GM19455 (cell line): Measurements from ENCODE around the gene CFAP97D2.
"Not testable (repeated sequence)": the region's sequence is repeated elsewhere in the genome, so short reads cannot be mapped to it uniquely, and the experiment has no call there.

Source experiments
- ATAC-seq: cut with Tn5 transposase; IDR thresholded peaks from one replicate; pipeline ENCODE4 v1.9.1; 2021; ENCODE audit not compliant: unreplicated experiment

The CFAP97D2 gene

DNA sequence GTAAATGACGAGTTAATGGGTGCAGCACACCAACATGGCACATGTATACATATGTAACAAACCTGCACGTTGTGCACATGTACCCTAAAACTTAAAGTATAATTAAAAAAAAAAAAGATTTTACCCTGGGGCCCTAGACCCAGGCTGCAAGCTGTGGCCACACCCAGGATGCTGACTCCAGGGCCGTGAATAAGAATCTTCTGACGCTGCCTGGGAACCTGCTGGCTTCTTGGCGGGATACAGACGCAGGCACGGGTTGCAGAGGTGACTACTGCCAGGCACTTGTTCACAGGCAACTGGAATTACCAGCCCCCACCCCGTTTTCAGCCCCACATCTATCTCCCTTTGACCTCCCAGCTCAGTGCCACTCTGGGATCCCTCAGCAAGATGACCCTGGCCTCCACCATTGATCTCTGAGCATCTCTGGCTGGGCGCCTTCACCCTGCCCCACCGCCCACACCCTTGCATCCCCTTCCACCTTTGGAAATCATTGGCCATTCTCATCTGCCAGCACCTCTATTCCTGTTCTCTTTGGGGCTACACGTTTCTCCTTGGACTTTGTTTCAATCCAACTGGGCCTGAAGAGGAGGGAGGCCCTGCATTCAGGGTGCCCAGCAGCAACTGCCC, 21.1 kb upstream of the CFAP97D2 start:
- no peak for ATAC-seq

DNA sequence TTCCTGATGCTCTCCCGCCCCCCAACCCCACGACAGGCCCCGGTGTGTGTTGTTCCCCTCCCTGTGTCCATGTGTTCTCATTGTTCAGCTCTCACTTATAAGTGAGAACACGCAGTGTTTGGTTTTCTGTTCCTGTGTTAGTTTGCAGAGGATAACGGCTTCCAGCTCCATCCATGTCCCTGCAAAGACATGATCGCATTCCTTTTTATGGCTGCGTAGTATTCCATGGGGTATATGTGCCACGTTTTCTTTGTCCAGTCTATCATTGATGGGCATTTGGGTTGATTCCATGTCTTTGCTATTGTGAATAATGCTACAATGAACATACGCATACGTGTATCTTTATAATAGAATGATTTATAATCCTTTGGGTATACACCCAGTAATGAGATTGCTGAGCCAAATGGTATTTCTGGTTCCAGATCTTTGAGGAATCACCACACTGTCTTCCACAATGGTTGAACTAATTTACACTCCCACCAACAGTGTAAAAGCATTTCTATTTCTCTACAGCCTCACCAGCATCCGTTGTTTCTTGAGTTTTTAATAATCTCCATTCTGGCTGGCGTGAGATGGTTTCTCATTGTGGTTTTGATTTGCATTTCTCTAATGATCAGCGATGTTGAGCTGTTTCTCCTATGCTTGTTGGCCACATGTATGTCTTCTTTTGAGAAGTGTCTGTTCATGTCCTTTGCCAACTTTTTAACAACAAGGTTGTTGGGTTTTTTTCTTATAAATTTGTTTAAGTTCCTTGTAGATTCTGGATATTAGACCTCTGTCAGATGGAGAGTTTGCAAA, 20.0 kb upstream of the CFAP97D2 start:
- ATAC-seq: not testable (repeated sequence)

GRCh38 chr13:114161028-114161556, 18.0 kb upstream of the CFAP97D2 start:
- ATAC-seq: no peak

- ATAC-seq: no peak
Observed at GRCh38 chr13:114161644-114162532, 17.2 kb upstream of the CFAP97D2 start.

- no peak for ATAC-seq
Observed at GRCh38 chr13:114162533-114162922, 16.5 kb upstream of the CFAP97D2 start.

- no peak for ATAC-seq
Observed at GRCh38 chr13:114164053-114164452, 15.0 kb upstream of the CFAP97D2 start.

DNA sequence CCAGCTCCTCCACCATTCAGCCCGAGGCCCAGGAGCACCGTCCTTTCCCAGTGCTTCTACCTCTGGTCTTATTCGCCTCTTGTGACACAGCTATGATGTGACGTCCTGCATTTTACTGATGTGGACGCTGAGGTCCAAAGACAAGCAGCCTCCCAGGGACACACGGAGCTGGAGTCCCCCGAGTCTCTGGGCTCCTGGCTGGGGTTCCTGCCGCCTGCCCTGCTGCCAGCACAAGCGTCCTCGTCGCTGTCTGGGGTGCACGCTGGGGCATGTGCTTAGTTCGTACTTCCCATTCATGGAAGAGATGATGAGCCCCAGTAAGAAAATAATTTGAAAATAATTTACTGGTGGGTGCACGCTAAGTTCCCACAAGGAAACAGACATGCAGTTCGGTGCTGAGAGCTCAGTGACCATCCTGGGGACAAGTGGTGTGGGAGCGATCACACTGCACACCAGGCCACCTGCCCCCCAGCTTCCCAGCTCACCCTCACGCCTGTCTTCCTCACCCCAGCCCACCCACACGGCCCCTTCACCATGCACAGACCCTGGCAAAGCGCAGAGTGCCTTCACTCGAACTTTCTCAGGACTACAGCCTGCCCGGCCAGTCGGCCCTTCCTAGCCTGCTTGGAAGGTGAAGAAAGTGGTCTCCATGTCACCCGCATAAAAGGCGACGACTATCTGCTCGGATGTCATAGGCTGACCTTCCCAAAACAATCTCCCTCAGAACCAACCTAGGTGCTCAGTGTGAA, 14.2 kb upstream of the CFAP97D2 start:
- ATAC-seq: no peak

- no peak for ATAC-seq
Observed at GRCh38 chr13:114166381-114167131, 12.5 kb upstream of the CFAP97D2 start.

GRCh38 chr13:114167426-114167825, 11.6 kb upstream of the CFAP97D2 start:
- no peak for ATAC-seq

GRCh38 chr13:114167885-114168284, 11.2 kb upstream of the CFAP97D2 start:
- no peak for ATAC-seq

GRCh38 chr13:114173272-114173671, 5.8 kb upstream of the CFAP97D2 start:
- ATAC-seq: no peak

DNA sequence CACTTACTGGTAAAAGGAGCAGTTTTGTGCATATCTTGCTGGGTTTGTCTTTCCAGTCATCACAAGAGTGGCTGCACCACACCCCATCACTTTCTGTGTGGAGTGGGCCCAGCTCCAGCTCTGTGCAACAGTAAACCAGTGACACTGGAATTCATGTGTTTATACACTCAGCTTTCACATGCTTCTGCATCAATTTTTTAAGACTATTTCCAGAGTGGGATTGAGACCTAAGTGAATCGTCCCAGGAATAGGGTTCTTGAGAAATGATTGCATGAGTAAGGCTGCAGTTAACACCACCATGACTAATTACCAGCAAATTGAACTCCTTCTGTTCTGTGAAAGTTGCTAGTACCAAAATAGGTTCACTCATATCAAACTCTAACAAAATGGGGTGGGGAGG, 5.3 kb upstream of the CFAP97D2 start:
- no peak for ATAC-seq

GRCh38 chr13:114174529-114174961, 4.5 kb upstream of the CFAP97D2 start:
- ATAC-seq: no peak

DNA sequence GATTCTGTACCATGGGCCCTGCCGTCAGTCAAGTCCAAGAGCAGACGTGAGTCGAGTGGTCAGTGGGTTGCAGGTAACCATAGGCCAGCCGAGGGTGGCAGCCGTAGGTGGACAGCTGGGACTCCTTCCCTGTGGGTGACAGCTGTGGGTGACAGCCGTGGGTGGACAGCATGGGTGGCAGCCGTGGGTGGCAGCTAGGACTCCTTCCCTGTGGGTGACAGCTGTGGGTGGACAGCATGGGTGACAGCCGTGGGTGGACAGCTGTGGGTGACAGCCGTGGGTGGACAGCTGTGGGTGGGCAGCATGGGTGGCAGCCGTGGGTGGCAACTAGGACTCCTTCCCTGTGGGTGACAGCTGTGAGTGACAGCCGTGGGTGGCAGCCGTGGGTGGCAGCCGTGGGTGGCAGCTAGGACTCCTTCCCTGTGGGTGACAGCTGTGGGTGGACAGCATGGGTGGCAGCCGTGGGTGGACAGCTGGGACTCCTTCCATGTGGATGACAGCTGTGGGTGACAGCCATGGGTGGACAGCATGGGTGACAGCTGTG, 2.6 kb upstream of the CFAP97D2 start:
- not testable (repeated sequence) for ATAC-seq

DNA sequence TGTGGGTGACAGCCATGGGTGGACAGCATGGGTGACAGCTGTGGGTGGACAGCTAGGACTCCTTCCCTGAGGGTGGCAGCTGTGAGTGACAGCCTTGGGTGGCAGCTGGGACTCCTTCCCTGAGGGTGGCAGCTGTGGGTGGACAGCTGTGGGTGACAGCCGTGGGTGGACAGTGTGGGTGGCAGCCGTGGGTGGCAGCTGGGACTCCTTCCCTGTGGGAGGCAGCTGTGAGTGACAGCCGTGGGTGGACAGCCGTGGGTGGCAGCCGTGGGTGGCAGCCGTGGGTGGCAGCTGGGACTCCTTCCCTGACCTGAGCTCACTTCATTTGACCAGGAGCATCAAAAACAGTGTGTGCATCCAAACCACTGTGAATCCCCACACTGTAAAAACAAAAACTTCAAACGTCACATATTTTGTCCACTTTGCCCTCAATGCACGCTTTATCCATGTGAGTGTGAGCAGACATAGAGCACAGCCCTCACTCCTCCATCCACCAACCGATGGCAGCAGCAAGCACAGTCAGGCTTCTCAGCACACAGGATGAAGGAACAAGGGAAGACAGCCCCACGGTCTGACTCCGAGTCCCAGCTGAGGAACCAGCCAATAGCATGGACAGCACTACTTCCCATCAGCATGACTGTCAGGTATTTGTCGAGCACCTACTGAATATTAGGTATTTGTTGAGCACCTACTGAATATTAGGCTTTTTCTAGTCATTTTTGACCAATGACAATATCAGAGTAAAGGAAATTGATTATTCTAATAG, 1.6 kb upstream of the CFAP97D2 start:
- ATAC-seq: no peak

DNA sequence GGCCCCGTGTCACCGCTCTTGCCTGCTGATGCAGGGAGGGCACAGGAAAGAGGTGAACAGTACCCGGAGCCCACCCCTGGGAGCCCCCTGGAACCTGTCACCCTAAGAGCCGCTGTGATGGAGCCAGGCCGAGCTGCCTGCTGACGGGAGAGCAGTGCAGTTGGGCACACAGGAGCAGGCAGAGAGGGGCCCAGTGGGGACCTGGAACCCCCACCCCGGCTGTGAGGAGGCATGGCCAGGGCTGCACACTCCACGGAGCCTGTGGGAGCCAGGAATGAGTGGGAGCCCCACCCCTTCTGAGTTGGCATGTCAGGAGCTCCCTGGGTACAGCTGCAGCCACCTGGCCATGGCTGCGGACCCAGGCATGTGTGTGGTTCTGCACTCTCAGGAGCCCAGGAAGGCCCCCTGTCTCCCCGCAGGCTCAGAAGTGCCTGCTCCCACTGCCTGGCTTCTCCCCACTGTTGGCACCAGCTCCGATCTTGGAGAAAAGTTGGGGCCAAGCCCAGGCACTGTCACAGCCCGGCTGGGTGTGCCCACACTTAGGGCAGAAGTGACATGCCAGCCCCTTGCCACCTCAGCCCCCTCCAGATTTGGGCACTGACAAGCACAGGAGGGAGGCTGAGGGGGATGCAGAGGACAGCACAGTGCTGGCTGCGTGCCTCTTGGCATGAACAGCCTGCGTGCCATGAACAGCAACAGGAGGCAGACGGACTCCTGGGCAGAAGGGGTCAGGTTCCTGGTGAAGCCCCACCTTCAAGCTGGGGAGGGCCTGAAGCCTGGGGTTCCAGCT, 6.3 kb downstream of the CFAP97D2 start:
- ATAC-seq: no peak

- no peak for ATAC-seq
Observed at GRCh38 chr13:114194853-114195252, 15.8 kb downstream of the CFAP97D2 start.

DNA sequence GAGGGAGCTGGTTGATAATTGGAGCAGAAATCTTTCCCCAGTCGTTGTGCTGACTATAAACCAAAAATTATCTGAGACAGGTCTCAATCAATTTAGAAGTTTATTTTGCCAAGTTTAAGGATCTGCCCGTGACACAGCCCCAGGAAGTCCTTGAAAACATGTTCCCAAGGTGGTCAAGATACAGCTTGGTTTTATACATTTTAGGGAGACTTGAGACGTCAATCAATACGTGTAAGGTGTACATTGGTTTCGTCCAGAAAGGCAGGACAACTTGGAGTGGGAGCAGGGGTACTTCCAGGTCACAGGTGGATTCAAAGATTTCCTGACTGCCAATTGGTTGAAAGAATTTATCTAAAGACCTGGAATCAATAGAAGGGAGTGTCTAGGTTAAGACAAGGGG, 17.6 kb downstream of the CFAP97D2 start:
- no peak for ATAC-seq
